MM.1S (cell line): Measurements from ENCODE around the gene SLC5A3.
A peak's percentile ranks its signal among the peaks of the same experiment; 100 is the strongest.

Experiments
- DNase-seq: peaks from one replicate; pipeline ENCODE4 v3.0.0-alpha.2; 2015
- H2AFZ ChIP-seq: fragments of 300-600 bp; sonication (generic); 2 replicates; pipeline ENCODE4 v1.6.0; 2016; ENCODE audit warnings: antibody characterized with exemption, low read length
- H3F3A ChIP-seq: fragments of 300-600 bp; sonication (generic); 2 replicates; pipeline ENCODE4 v1.6.1; 2016; ENCODE audit warnings: mild to moderate bottlenecking, antibody characterized with exemption, low read length, moderate library complexity, mixed read lengths; ENCODE audit not compliant: insufficient read depth
- H3K27ac ChIP-seq: fragments of 300-600 bp; sonication (generic); 2 replicates; pipeline ENCODE4 v1.5.1; 2016; ENCODE audit warnings: mild to moderate bottlenecking, low read length
- H3K27me3 ChIP-seq: fragments of 300-600 bp; sonication (generic); replicated peaks from 2 replicates; pipeline ENCODE4 v1.6.0; 2016; ENCODE audit warnings: low read length; ENCODE audit not compliant: insufficient read depth
- H3K36me3 ChIP-seq: fragments of 300-600 bp; sonication (generic); replicated peaks from 2 replicates; pipeline ENCODE4 v1.6.1; 2016; ENCODE audit warnings: mild to moderate bottlenecking, low read length, mixed read lengths; ENCODE audit not compliant: insufficient read depth
- H3K4me1 ChIP-seq: fragments of 300-600 bp; sonication (generic); 2 replicates; pipeline ENCODE4 v1.6.1; 2016; ENCODE audit warnings: low read length, mixed read lengths
- H3K4me2 ChIP-seq: fragments of 300-600 bp; sonication (generic); 2 replicates; pipeline ENCODE4 v1.6.0; 2016; ENCODE audit warnings: low read depth, low read length
- H3K4me3 ChIP-seq: fragments of 300-600 bp; sonication (generic); 2 replicates; pipeline ENCODE4 v1.5.1; 2016; ENCODE audit warnings: low read length, mixed read lengths
- H3K79me2 ChIP-seq: fragments of 300-600 bp; sonication (generic); 2 replicates; pipeline ENCODE4 v1.6.1; 2016; ENCODE audit warnings: mixed run types, low read length, mixed read lengths
- H3K9ac ChIP-seq: fragments of 300-600 bp; sonication (generic); 2 replicates; pipeline ENCODE4 v1.6.1; 2016; ENCODE audit warnings: low read length, mixed read lengths
- H3K9me2 ChIP-seq: fragments of 300-600 bp; sonication (generic); replicated peaks from 2 replicates; pipeline ENCODE4 v1.6.1; 2016; ENCODE audit warnings: mild to moderate bottlenecking, low read length, mixed read lengths; ENCODE audit not compliant: insufficient read depth
- H3K9me3 ChIP-seq: fragments of 300-600 bp; sonication (generic); replicated peaks from 2 replicates; pipeline ENCODE4 v1.6.1; 2016; ENCODE audit warnings: mild to moderate bottlenecking, low read length, mixed read lengths; ENCODE audit not compliant: insufficient read depth
- H4K20me1 ChIP-seq: fragments of 300-600 bp; sonication (generic); 2 replicates; pipeline ENCODE4 v1.6.1; 2016; ENCODE audit warnings: mild to moderate bottlenecking, low read length, moderate library complexity, mixed read lengths; ENCODE audit not compliant: insufficient read depth
- CTCF ChIP-seq: fragments of 300-600 bp; sonication (generic); IDR thresholded peaks from 2 replicates; pipeline ENCODE4 v1.5.1; 2016; ENCODE audit warnings: antibody characterized with exemption, low read length, mixed read lengths
- EZH2 ChIP-seq: fragments of 300-600 bp; sonication (generic); optimal IDR thresholded peaks from 2 replicates; pipeline ENCODE3; 2017; ENCODE audit warnings: low read depth, mild to moderate bottlenecking, antibody characterized with exemption, low read length, mixed read lengths
- EZH2phosphoT487 ChIP-seq: fragments of 300-600 bp; sonication (generic); IDR thresholded peaks from 2 replicates; pipeline ENCODE4 v1.6.1; 2018; ENCODE audit warnings: antibody characterized with exemption, low read length

Gene SLC5A3

GRCh38 chr21:34073032-34073748 is at the start of gene SLC5A3, which contains the start of gene MRPS6:
Gene SLC5A3, plus strand, starts transcription at chr21:34073578. Its CDS starts 21,621 bp downstream, at chr21:34095199.
Gene MRPS6, plus strand, starts transcription at chr21:34073578. Its CDS starts 123 bp downstream, at chr21:34073701.
- Histone ChIP-seq H3K4me3 (peak within 1 kb of the TSS; percentile 73), H3K4me2 (peak within 1 kb of the TSS; percentile 87), H3F3A (peaks cover 7% of the 10 kb centered on the region; the same call in 1 of the 2 replicates), H3K9me3 (no peaks in the 10 kb centered on the region), H3K9ac (peak within 1 kb of the TSS; percentile 55; the same call in 1 of the 2 replicates), H4K20me1 (no peaks in the 10 kb centered on the region; the same call in 1 of the 2 replicates), H3K4me1 (peaks cover 6% of the 10 kb centered on the region), H3K27ac (peak within 1 kb of the TSS; percentile 41; the same call in 1 of the 2 replicates), H3K27me3 (no peaks in the 10 kb centered on the region), H3K9me2 (no peaks in the 10 kb centered on the region), H3K36me3 (no peaks in the 10 kb centered on the region), H3K79me2 (peaks cover 27% of the 10 kb centered on the region), H2AFZ (peak within 1 kb of the TSS; percentile 69)
- TF ChIP-seq CTCF = no peak
- TF ChIP-seq EZH2 = no peak
- no peak for TF ChIP-seq EZH2phosphoT487
- DNase-seq = peak; percentile 97

GRCh38 chr21:34023691-34024373 is 49.5 kb upstream of the SLC5A3 start:
- Histone ChIP-seq H2AFZ (no peak overlapping the region), H3F3A (peaks cover 18% of the 10 kb centered on the region), H3K27ac (no peak overlapping the region), H3K4me1 (peaks cover 22% of the 10 kb centered on the region), H3K9me3 (no peaks in the 10 kb centered on the region), H3K36me3 (no peaks in the 10 kb centered on the region), H3K9ac (no peak overlapping the region), H3K4me3 (no peak overlapping the region), H3K9me2 (no peaks in the 10 kb centered on the region), H3K79me2 (no peaks in the 10 kb centered on the region), H4K20me1 (no peaks in the 10 kb centered on the region), H3K4me2 (no peak overlapping the region), H3K27me3 (no peaks in the 10 kb centered on the region)
- TF ChIP-seq CTCF (no peak), EZH2 (no peak)
- no peak for DNase-seq

- Histone ChIP-seq H3K9me2 (no peaks in the 10 kb centered on the region), H3K9me3 (no peaks in the 10 kb centered on the region), H3F3A (peaks cover 14% of the 10 kb centered on the region), H3K9ac (no peak overlapping the region), H3K4me2 (no peak overlapping the region), H3K4me3 (no peak overlapping the region), H3K27ac (no peak overlapping the region), H2AFZ (no peak overlapping the region), H3K79me2 (no peaks in the 10 kb centered on the region), H3K36me3 (no peaks in the 10 kb centered on the region), H4K20me1 (no peaks in the 10 kb centered on the region), H3K27me3 (no peaks in the 10 kb centered on the region), H3K4me1 (peaks cover 17% of the 10 kb centered on the region)
- DNase-seq = no peak
- TF ChIP-seq CTCF = no peak
- no peak for TF ChIP-seq EZH2
- TF ChIP-seq EZH2phosphoT487 = no peak
These were observed 49.0 kb upstream of the SLC5A3 start for GRCh38 chr21:34024374-34024693.
